HL-60 (cell line): Measurements from ENCODE around the gene SRCAP.

Source experiments
- DNase-seq, 2 experiments: peaks; one replicate each; pipeline ENCODE4 v3.0.0-alpha.2; 2010 to 2020; ENCODE audit warnings: low read depth in 1 of 2, low spot score in 1 of 2
- H3K27ac ChIP-seq: fragments of 250-450 bp; sonication (Bioruptor Pico); replicated peaks from 2 replicates; pipeline ENCODE4 v1.5.1; 2020; ENCODE audit warnings: mild to moderate bottlenecking, moderate library complexity
- H3K27me3 ChIP-seq: fragments of 250-450 bp; sonication (Bioruptor Pico); 2 replicates; pipeline ENCODE4 v1.5.1; 2021; ENCODE audit warnings: mild to moderate bottlenecking, moderate library complexity; ENCODE audit not compliant: insufficient read depth, poor library complexity, severe bottlenecking
- H3K4me3 ChIP-seq: replicated peaks from 2 replicates; pipeline ENCODE4 v1.5.1; 2011; ENCODE audit warnings: mild to moderate bottlenecking, control low read depth, low read length; ENCODE audit not compliant: insufficient read depth
- GABPA ChIP-seq: IDR thresholded peaks from 2 replicates; pipeline ENCODE4 v1.6.1; 2012; ENCODE audit warnings: low read depth
- POLR2AphosphoS5 ChIP-seq: IDR thresholded peaks from 2 replicates; pipeline ENCODE4 v1.6.1; 2012; ENCODE audit warnings: low read depth
- SPI1 ChIP-seq: IDR thresholded peaks from 2 replicates; pipeline ENCODE4 v1.6.1; 2012; ENCODE audit warnings: low read depth, mild to moderate bottlenecking, borderline replicate concordance
- TF ChIP-seq, protein P1 (sequence below): IDR thresholded peaks from one replicate; pipeline ENCODE4 v1.5.1; 2011; ENCODE audit warnings: low read length, control low read depth, inconsistent platforms; ENCODE audit not compliant: insufficient read depth
- TF ChIP-seq, protein P2 (sequence below): IDR thresholded peaks from 2 replicates; pipeline ENCODE4 v1.6.1; 2012; ENCODE audit warnings: low read depth; ENCODE audit not compliant: insufficient replicate concordance

SRCAP gene

DNA sequence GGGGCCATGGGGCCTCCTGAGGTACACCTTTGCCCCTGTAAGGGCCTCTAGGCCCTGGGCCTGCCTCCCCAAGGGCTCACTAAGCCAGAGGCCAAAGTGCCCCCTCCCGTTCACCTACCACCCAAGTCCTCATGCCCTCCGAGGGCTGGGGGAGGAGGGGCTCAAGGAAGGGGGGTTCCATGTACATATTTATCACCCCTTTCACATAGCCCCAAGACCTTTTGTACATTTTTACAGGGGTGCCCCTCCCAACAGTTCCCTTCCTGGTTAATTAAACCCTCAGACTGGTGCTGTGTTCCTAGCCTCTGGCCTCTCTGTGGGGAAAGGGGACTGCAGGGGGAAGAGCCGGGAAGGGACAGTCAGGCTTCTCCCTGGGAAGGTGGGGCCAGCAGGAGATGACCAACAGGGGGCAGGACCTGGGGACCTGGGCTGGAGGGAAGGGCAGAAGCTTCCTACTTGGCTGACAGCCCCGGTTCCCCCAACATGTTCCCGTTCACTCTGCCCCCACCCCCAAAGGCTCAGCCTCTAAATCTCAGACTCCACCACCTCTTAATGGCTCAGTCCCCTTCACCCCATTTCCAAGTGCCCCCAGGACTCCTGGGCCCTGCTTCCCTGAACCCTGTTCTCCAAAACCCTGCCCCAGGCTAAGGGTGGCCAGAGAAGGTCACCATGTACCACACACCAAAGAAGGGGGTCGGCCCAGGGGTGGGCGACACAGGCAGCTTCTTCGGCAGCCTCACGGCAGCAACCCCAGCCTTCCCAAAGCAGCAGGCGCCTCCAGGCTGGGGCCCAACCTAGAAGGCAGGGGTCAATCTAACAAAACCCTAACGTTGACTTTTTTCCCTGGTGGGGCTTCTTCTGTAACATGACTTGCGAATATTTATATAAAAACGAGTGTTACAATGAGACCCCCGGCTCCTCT lies 28.8 kb upstream of the SRCAP start:
- TF ChIP-seq, protein P1, sequence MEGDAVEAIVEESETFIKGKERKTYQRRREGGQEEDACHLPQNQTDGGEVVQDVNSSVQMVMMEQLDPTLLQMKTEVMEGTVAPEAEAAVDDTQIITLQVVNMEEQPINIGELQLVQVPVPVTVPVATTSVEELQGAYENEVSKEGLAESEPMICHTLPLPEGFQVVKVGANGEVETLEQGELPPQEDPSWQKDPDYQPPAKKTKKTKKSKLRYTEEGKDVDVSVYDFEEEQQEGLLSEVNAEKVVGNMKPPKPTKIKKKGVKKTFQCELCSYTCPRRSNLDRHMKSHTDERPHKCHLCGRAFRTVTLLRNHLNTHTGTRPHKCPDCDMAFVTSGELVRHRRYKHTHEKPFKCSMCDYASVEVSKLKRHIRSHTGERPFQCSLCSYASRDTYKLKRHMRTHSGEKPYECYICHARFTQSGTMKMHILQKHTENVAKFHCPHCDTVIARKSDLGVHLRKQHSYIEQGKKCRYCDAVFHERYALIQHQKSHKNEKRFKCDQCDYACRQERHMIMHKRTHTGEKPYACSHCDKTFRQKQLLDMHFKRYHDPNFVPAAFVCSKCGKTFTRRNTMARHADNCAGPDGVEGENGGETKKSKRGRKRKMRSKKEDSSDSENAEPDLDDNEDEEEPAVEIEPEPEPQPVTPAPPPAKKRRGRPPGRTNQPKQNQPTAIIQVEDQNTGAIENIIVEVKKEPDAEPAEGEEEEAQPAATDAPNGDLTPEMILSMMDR: no peak
- TF ChIP-seq, protein P2, sequence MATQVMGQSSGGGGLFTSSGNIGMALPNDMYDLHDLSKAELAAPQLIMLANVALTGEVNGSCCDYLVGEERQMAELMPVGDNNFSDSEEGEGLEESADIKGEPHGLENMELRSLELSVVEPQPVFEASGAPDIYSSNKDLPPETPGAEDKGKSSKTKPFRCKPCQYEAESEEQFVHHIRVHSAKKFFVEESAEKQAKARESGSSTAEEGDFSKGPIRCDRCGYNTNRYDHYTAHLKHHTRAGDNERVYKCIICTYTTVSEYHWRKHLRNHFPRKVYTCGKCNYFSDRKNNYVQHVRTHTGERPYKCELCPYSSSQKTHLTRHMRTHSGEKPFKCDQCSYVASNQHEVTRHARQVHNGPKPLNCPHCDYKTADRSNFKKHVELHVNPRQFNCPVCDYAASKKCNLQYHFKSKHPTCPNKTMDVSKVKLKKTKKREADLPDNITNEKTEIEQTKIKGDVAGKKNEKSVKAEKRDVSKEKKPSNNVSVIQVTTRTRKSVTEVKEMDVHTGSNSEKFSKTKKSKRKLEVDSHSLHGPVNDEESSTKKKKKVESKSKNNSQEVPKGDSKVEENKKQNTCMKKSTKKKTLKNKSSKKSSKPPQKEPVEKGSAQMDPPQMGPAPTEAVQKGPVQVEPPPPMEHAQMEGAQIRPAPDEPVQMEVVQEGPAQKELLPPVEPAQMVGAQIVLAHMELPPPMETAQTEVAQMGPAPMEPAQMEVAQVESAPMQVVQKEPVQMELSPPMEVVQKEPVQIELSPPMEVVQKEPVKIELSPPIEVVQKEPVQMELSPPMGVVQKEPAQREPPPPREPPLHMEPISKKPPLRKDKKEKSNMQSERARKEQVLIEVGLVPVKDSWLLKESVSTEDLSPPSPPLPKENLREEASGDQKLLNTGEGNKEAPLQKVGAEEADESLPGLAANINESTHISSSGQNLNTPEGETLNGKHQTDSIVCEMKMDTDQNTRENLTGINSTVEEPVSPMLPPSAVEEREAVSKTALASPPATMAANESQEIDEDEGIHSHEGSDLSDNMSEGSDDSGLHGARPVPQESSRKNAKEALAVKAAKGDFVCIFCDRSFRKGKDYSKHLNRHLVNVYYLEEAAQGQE: no peak
- TF ChIP-seq POLR2AphosphoS5 (no peak), GABPA (no peak), SPI1 (no peak)
- DNase-seq: no peak
- Histone ChIP-seq H3K27me3 (no peaks in the 10 kb centered on the region), H3K4me3 (no peak overlapping the region), H3K27ac (no peak overlapping the region)

DNA sequence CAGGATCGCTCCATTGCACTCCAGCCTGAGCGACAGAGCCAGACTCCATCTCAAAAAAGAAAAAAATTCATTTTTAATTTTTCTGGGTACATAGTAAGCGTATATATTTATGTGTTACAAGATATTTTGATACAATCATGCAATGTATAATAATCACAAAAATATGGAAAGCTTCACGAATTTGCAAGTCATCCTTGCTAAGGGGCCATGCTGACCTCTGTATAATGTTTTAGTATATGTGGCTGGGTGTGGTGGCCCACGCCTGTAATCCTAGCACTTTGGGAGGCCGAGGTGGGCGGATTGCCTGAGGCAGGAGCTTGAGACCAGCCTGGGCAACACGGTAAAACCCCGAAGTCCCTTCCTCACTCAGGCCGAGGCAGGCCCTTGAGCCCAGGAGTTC lies 23.8 kb upstream of the SRCAP start:
- TF ChIP-seq GABPA (no peak), SPI1 (no peak), POLR2AphosphoS5 (no peak)
- TF ChIP-seq, protein P2: no peak
- TF ChIP-seq, protein P1: no peak
- no peak for DNase-seq
- Histone ChIP-seq H3K27ac (no peak overlapping the region), H3K27me3 (no peaks in the 10 kb centered on the region), H3K4me3 (no peak overlapping the region)

DNA sequence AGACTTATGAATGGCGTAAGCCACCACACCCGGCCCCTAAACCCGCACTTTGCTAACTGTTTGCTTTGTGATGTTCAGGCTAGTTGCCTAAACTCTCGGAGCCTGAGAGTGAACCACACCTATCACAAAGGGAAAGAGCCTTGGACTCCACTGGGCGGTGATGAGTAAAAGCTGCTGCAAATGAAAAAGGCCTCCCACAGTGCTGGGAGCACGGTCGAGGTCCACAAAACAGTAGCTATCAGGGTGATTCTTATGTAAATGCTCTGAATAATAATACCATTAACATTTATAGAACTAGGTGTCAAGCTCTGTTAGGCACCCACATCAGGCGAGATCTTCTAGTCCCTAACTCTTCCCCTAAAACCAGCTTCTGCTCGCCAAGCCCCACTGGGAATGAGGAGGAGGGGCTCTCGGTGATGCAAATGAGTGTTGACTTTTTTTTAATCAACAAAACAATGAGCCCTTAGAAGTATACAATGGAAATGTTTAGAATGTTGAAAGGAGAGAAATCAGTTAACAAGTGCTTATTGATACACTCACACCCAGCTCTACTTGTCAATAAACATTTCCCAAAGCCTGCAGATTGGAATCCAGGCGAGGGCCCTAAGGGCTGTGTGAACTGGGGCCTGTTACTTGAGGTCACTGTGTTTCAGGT lies 20.9 kb upstream of the SRCAP start:
- no peak for TF ChIP-seq SPI1
- no peak for TF ChIP-seq POLR2AphosphoS5
- TF ChIP-seq, protein P2: no peak
- TF ChIP-seq, protein P1: no peak
- TF ChIP-seq GABPA: no peak
- H3K27me3 ChIP-seq: no peaks in the 10 kb centered on the region
- no peak overlapping the region for H3K4me3 ChIP-seq
- DNase-seq: no peak
- no peak overlapping the region for H3K27ac ChIP-seq
